ENCODE results near the gene ZSCAN31.
"Not testable (repeated sequence)": the region's sequence is repeated elsewhere in the genome, so short reads cannot be mapped to it uniquely, and the experiment has no call there.

DNA sequence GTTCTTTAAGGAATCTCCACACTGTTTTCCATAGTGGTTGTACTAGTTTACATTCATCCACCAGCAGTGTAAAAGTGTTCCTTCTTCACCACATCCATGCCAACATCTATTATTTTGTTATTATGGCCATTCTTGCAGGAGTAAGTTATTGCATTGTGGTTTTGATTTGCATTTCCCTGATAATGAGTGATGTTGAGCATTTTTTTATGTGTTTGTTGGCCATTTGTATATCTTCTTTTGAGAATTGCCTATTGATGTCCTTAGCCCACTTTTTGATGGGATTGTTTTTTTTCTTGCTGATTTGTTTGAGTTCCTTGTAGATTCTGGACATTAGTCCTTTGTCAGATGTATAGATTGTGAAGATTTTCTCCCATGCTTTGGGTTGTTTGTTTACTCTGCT lies 29.6 kb downstream of the ZSCAN31 start:
- TF ChIP-seq, protein P1, sequence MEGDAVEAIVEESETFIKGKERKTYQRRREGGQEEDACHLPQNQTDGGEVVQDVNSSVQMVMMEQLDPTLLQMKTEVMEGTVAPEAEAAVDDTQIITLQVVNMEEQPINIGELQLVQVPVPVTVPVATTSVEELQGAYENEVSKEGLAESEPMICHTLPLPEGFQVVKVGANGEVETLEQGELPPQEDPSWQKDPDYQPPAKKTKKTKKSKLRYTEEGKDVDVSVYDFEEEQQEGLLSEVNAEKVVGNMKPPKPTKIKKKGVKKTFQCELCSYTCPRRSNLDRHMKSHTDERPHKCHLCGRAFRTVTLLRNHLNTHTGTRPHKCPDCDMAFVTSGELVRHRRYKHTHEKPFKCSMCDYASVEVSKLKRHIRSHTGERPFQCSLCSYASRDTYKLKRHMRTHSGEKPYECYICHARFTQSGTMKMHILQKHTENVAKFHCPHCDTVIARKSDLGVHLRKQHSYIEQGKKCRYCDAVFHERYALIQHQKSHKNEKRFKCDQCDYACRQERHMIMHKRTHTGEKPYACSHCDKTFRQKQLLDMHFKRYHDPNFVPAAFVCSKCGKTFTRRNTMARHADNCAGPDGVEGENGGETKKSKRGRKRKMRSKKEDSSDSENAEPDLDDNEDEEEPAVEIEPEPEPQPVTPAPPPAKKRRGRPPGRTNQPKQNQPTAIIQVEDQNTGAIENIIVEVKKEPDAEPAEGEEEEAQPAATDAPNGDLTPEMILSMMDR (conservative IDR thresholded peaks at IDR 0.05; ENCODE audit: low read depth, low read length), result not testable (repeated sequence)
- not testable (repeated sequence) for TF ChIP-seq EZH2 (IDR thresholded peaks at IDR 0.05; ENCODE audit: borderline replicate concordance, low read depth, low read length, poor library complexity, severe bottlenecking)

Data from A673 (cell line).